Measurements from ENCODE around the gene SOWAHA.

The SOWAHA gene

GRCh38 chr5:132812781-132813598 lies at the start of gene SOWAHA:
SOWAHA (plus strand) TSS chr5:132813302; CDS start chr5:132813622, 320 bp downstream.
- Mint-ChIP-seq H3K27me3 (ENCODE audit: low read depth) (peaks cover 69% of the 10 kb centered on the region), H3K36me3 (ENCODE audit: low read depth) (peaks cover 1% of the 10 kb centered on the region), H3K4me3 (peak within 1 kb of the TSS; percentile 75), H3K9me3 (no peaks in the 10 kb centered on the region), H3K27ac (no peak within 1 kb of the TSS), H3K4me1 (ENCODE audit: low read depth) (peaks cover 8% of the 10 kb centered on the region)

- Mint-ChIP-seq H3K27ac (no peak overlapping the region), H3K27me3 (ENCODE audit: low read depth) (no peaks in the 10 kb centered on the region), H3K9me3 (no peaks in the 10 kb centered on the region), H3K36me3 (ENCODE audit: low read depth) (peaks cover 13% of the 10 kb centered on the region), H3K4me3 (no peak overlapping the region), H3K4me1 (ENCODE audit: low read depth) (peaks cover 10% of the 10 kb centered on the region)
These were observed 49.1 kb upstream of the SOWAHA start for GRCh38 chr5:132764051-132764450.

- H3K4me3 Mint-ChIP-seq, result no peak overlapping the region
- peaks cover 10% of the 10 kb centered on the region for H3K4me1 Mint-ChIP-seq (ENCODE audit: low read depth)
- no peaks in the 10 kb centered on the region for H3K9me3 Mint-ChIP-seq
- peaks cover 12% of the 10 kb centered on the region for H3K36me3 Mint-ChIP-seq (ENCODE audit: low read depth)
- no peak overlapping the region for H3K27ac Mint-ChIP-seq
- H3K27me3 Mint-ChIP-seq (ENCODE audit: low read depth), result no peaks in the 10 kb centered on the region
These were observed 48.3 kb upstream of the SOWAHA start for GRCh38 chr5:132764671-132765238.

GRCh38 chr5:132765311-132766019 lies 47.6 kb upstream of the SOWAHA start:
- H3K9me3 Mint-ChIP-seq, result no peaks in the 10 kb centered on the region
- H3K27me3 Mint-ChIP-seq (ENCODE audit: low read depth), result no peaks in the 10 kb centered on the region
- peaks cover 7% of the 10 kb centered on the region for H3K36me3 Mint-ChIP-seq (ENCODE audit: low read depth)
- peaks cover 10% of the 10 kb centered on the region for H3K4me1 Mint-ChIP-seq (ENCODE audit: low read depth)
- no peak overlapping the region for H3K27ac Mint-ChIP-seq
- H3K4me3 Mint-ChIP-seq, result no peak overlapping the region

GRCh38 chr5:132766020-132766805 lies 46.9 kb upstream of the SOWAHA start:
- Mint-ChIP-seq H3K27me3 (ENCODE audit: low read depth) (no peaks in the 10 kb centered on the region), H3K9me3 (no peaks in the 10 kb centered on the region), H3K36me3 (ENCODE audit: low read depth) (peaks cover 5% of the 10 kb centered on the region), H3K4me3 (no peak overlapping the region), H3K4me1 (ENCODE audit: low read depth) (peaks cover 10% of the 10 kb centered on the region), H3K27ac (no peak overlapping the region)

GRCh38 chr5:132766806-132767055 lies 46.4 kb upstream of the SOWAHA start:
- Mint-ChIP-seq H3K4me1 (ENCODE audit: low read depth) (peaks cover 10% of the 10 kb centered on the region), H3K27me3 (ENCODE audit: low read depth) (no peaks in the 10 kb centered on the region), H3K36me3 (ENCODE audit: low read depth) (peaks cover 5% of the 10 kb centered on the region), H3K27ac (no peak overlapping the region), H3K9me3 (no peaks in the 10 kb centered on the region), H3K4me3 (no peak overlapping the region)

- no peaks in the 10 kb centered on the region for H3K27me3 Mint-ChIP-seq (ENCODE audit: low read depth)
- no peak overlapping the region for H3K27ac Mint-ChIP-seq
- peaks cover 5% of the 10 kb centered on the region for H3K36me3 Mint-ChIP-seq (ENCODE audit: low read depth)
- no peaks in the 10 kb centered on the region for H3K9me3 Mint-ChIP-seq
- peaks cover 10% of the 10 kb centered on the region for H3K4me1 Mint-ChIP-seq (ENCODE audit: low read depth)
- H3K4me3 Mint-ChIP-seq, result no peak overlapping the region
These were observed 46.0 kb upstream of the SOWAHA start for GRCh38 chr5:132767150-132767549.

- H3K4me3 Mint-ChIP-seq, result no peak overlapping the region
- no peak overlapping the region for H3K27ac Mint-ChIP-seq
- H3K27me3 Mint-ChIP-seq (ENCODE audit: low read depth), result no peaks in the 10 kb centered on the region
- H3K4me1 Mint-ChIP-seq (ENCODE audit: low read depth), result peaks cover 10% of the 10 kb centered on the region
- no peaks in the 10 kb centered on the region for H3K9me3 Mint-ChIP-seq
- H3K36me3 Mint-ChIP-seq (ENCODE audit: low read depth), result peaks cover 2% of the 10 kb centered on the region
These were observed 44.6 kb upstream of the SOWAHA start for GRCh38 chr5:132768485-132768868.

GRCh38 chr5:132770476-132771159 lies 42.5 kb upstream of the SOWAHA start:
- no peak overlapping the region for H3K4me3 Mint-ChIP-seq

GRCh38 chr5:132771503-132771998 lies 41.6 kb upstream of the SOWAHA start:
- Mint-ChIP-seq H3K36me3 (ENCODE audit: low read depth) (no peaks in the 10 kb centered on the region), H3K27me3 (ENCODE audit: low read depth) (peaks cover 14% of the 10 kb centered on the region), H3K9me3 (no peaks in the 10 kb centered on the region), H3K27ac (no peak overlapping the region), H3K4me1 (ENCODE audit: low read depth) (peaks cover 20% of the 10 kb centered on the region), H3K4me3 (no peak overlapping the region)

More at GRCh38 chr5:132770476-132771159, 42.5 kb upstream of the SOWAHA start:
- Mint-ChIP-seq H3K36me3 (ENCODE audit: low read depth) (no peaks in the 10 kb centered on the region), H3K27ac (no peak overlapping the region), H3K27me3 (ENCODE audit: low read depth) (peaks cover 9% of the 10 kb centered on the region), H3K4me1 (ENCODE audit: low read depth) (peaks cover 19% of the 10 kb centered on the region), H3K9me3 (no peaks in the 10 kb centered on the region)

GRCh38 chr5:132772291-132773070 lies 40.6 kb upstream of the SOWAHA start:
- Mint-ChIP-seq H3K4me1 (ENCODE audit: low read depth) (peaks cover 18% of the 10 kb centered on the region), H3K27me3 (ENCODE audit: low read depth) (peaks cover 14% of the 10 kb centered on the region), H3K36me3 (ENCODE audit: low read depth) (no peaks in the 10 kb centered on the region), H3K9me3 (no peaks in the 10 kb centered on the region), H3K4me3 (no peak overlapping the region), H3K27ac (no peak overlapping the region)

GRCh38 chr5:132773114-132773513 lies 40.0 kb upstream of the SOWAHA start:
- H3K27ac Mint-ChIP-seq, result no peak overlapping the region
- H3K27me3 Mint-ChIP-seq (ENCODE audit: low read depth), result peaks cover 19% of the 10 kb centered on the region
- no peak overlapping the region for H3K4me3 Mint-ChIP-seq
- H3K36me3 Mint-ChIP-seq (ENCODE audit: low read depth), result no peaks in the 10 kb centered on the region
- peaks cover 19% of the 10 kb centered on the region for H3K4me1 Mint-ChIP-seq (ENCODE audit: low read depth)
- H3K9me3 Mint-ChIP-seq, result no peaks in the 10 kb centered on the region

GRCh38 chr5:132773601-132774355 lies 39.3 kb upstream of the SOWAHA start:
- Mint-ChIP-seq H3K36me3 (ENCODE audit: low read depth) (no peaks in the 10 kb centered on the region), H3K27ac (no peak overlapping the region), H3K4me3 (no peak overlapping the region), H3K27me3 (ENCODE audit: low read depth) (peaks cover 26% of the 10 kb centered on the region), H3K9me3 (no peaks in the 10 kb centered on the region), H3K4me1 (ENCODE audit: low read depth) (peaks cover 21% of the 10 kb centered on the region)

All from T-helper 1 cell treated with Interleukin-12 subunit alpha and Interleukin-12 subunit beta and Interleukin-4 antibody, amounts not matched to agents 30 μg/mL and 1 μg/mL, for 36 hours (primary cell).